Common myeloid progenitor, CD34-positive (primary cell): ENCODE data around the gene PLD5.
"Not testable (repeated sequence)": the region's sequence is repeated elsewhere in the genome, so short reads cannot be mapped to it uniquely, and the experiment has no call there.

Source experiments
- CTCF ChIA-PET: fragments of 350-600 bp; sonication (Branson Sonifier 250); formaldehyde crosslinking; loops from one replicate; lab custom pipeline; 2021; ENCODE audit warnings: antibody characterized with exemption; lab: Charles Lee
- POLR2A ChIA-PET: fragments of 350-600 bp; sonication (Branson Sonifier 250); formaldehyde crosslinking; loops from one replicate; lab custom pipeline; 2021; ENCODE audit warnings: antibody characterized with exemption; lab: Charles Lee
- DNase-seq, 3 donors: peaks; one replicate each; pipeline versions ENCODE4 v3.0.0 to v3.0.0-alpha.2; 2013
- H3K27ac ChIP-seq, 2 experiments: 1 replicate in 1 of 2; 2 replicates in 1 of 2; pipeline ENCODE4 v1.7.0; 2013; ENCODE audit warnings: inconsistent platforms in 2 of 2, low read length in 2 of 2, mild to moderate bottlenecking in 2 of 2, low read depth in 1 of 2, moderate library complexity in 1 of 2; ENCODE audit not compliant: severe bottlenecking in 2 of 2, insufficient read depth in 1 of 2, poor library complexity in 1 of 2
- H3K27me3 ChIP-seq, 5 experiments: replicated peaks in 2 of 5; 1 replicate in 3 of 5; 2 replicates in 2 of 5; pipeline versions ENCODE4 v1.6.1 to v1.7.0; 2013; ENCODE audit warnings: low read length in 4 of 5, mild to moderate bottlenecking in 2 of 5, moderate library complexity in 2 of 5, inconsistent platforms in 1 of 5; ENCODE audit not compliant: insufficient read depth in 5 of 5, control insufficient read depth in 4 of 5
- H3K36me3 ChIP-seq, 4 experiments: 1 replicate in 2 of 4; 2 replicates in 2 of 4; pipeline versions ENCODE4 v1.6.1 to v1.7.0; 2013; ENCODE audit warnings: low read length in 3 of 4, control low read depth in 1 of 4, mild to moderate bottlenecking in 1 of 4; ENCODE audit not compliant: control insufficient read depth in 4 of 4, insufficient read depth in 4 of 4
- H3K4me1 ChIP-seq, 4 experiments: 1 replicate in 3 of 4; 2 replicates in 1 of 4; pipeline versions ENCODE4 v1.6.1 to v1.7.1; 2013; ENCODE audit warnings: low read length in 3 of 4, mild to moderate bottlenecking in 3 of 4, control low read depth in 1 of 4, inconsistent platforms in 1 of 4, moderate library complexity in 1 of 4; ENCODE audit not compliant: control insufficient read depth in 4 of 4, insufficient read depth in 4 of 4; ENCODE audit errors: control extremely low read depth in 1 of 4
- H3K4me3 ChIP-seq, 7 experiments: 1 replicate in 4 of 7; 2 replicates in 3 of 7; pipeline versions ENCODE4 v1.5.1 to v1.7.0; 2013; ENCODE audit warnings: mild to moderate bottlenecking in 7 of 7, low read length in 6 of 7, moderate library complexity in 6 of 7, inconsistent platforms in 2 of 7, low read depth in 2 of 7, control low read depth in 1 of 7; ENCODE audit not compliant: insufficient read depth in 4 of 7, control insufficient read depth in 1 of 7; ENCODE audit errors: extremely low read depth in 1 of 7
- H3K9me3 ChIP-seq, 5 experiments: 1 replicate in 4 of 5; 2 replicates in 1 of 5; pipeline versions ENCODE4 v1.6.1 to v1.7.1; 2013; ENCODE audit warnings: low read length in 4 of 5, mild to moderate bottlenecking in 2 of 5, inconsistent platforms in 1 of 5, low read depth in 1 of 5, moderate library complexity in 1 of 5; ENCODE audit not compliant: control insufficient read depth in 4 of 5, insufficient read depth in 2 of 5; ENCODE audit errors: control extremely low read depth in 1 of 5
- WGBS: methylation state at CpG from one replicate; pipeline ENCODE4 v1.1.5; 2013; ENCODE audit not compliant: insufficient coverage; 5-methylcytosine and 5-hydroxymethylcytosine counted together

Gene PLD5

DNA sequence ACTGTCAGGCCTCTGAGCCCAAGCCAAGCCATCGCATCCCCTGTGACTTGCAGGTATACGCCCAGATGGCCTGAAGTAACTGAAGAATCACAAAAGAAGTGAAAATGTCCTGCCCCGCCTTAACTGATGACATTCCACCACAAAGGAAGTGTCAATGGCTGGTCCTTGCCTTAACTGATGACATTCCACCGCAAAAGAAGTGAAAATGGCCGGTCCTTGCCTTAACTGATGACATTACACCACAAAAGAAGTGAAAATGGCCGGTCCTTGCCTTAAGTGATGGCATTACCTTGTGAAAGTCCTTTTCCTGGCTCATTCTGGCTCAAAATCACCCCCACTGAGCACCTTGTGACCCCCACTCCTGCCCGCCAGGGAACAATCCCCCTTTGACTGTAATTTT lies 314.2 kb downstream of the PLD5 start:
- WGBS = 77% methylated on average over 6 of the region's 7 CpGs
- POLR2A ChIA-PET, H3K27me3 ChIP-seq, DNase-seq, H3K27ac ChIP-seq, H3K36me3 ChIP-seq, H3K4me3 ChIP-seq, H3K4me1 ChIP-seq, H3K9me3 ChIP-seq: not testable (repeated sequence)
- CTCF ChIA-PET = interaction anchor here (0.6 kb wide), 1 partner anchor 397 kb away, joined by 3 read pairs; no protein-coding TSS in a partner anchor

DNA sequence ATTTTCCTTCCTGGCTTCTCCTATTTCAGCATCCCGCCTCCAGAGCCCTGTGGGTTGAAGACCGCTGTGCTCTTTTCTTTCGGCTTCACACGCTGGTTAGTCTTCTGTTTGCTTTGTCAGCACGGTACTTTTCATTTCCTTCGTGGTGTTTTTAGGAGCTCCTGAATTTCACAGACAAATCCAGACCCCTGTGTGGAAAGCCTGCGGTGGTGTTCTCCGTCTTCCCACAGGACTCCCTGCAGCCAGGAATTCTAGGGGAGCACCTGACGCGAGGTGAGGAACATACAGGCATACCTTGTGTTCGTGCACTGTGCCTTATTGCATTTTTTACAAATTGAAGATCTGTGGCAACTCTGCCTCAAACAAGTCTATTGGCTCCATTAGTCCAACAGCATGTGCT lies 315.4 kb downstream of the PLD5 start:
- 80% methylated on average over 11 of the region's 11 CpGs for WGBS
- no peaks in the 10 kb centered on the region for H3K4me1 ChIP-seq
- DNase-seq = no peak
- no peak overlapping the region for H3K27ac ChIP-seq
- no peak overlapping the region for H3K4me3 ChIP-seq
- peaks cover 0 to 3% (median 0%) of the 10 kb centered on the region in 5 experiments for H3K27me3 ChIP-seq
- H3K9me3 ChIP-seq = no peaks in the 10 kb centered on the region
- no peaks in the 10 kb centered on the region for H3K36me3 ChIP-seq
- POLR2A ChIA-PET = no interaction called here
- CTCF ChIA-PET = no interaction called here

DNA sequence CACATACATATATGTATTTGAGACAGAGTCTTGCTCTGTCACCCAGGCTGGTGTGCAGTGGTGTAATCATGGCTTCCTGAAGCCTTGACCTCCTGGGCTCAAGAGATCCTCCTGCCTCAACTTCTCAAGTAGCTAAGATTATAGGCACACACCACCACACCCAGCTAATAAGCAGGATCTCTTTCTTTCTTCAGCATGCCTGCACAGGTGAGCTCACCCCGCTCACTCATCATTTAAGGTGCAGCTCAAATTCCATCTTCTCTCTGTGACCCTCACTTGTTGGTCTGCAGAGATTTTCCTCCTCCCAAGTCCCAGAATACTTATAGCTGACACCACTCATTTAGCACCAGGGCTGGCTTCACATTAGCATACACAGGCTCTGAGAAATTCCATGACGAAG lies 316.5 kb downstream of the PLD5 start:
- no CpG with 5 or more reads among the region's 2 CpGs for WGBS
- POLR2A ChIA-PET = no interaction called here
- Histone ChIP-seq H3K4me1 (no peaks in the 10 kb centered on the region), H3K27me3 (peaks cover 0 to 3% (median 0%) of the 10 kb centered on the region in 5 experiments), H3K9me3 (no peaks in the 10 kb centered on the region), H3K4me3 (no peak overlapping the region), H3K27ac (no peak overlapping the region), H3K36me3 (no peaks in the 10 kb centered on the region)
- DNase-seq = no peak
- CTCF ChIA-PET = no interaction called here

DNA sequence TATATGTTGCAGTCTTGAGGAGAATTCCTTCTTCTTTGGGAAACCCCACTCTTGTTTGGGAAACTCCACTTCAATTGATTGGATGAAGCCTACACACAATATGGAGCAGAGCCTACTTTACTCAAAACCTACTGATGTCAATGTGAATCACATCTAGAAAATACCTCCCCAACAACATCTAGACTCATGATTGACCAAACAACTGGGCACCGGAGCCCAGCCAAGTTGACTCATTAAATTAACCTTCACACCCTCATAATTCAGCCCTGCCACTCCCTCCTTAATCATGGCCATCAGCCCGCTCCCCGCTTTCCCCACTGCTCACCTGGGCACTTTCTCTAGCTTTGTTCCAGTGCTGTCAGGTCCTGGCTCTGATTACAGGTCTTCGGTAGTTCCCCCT lies 317.5 kb downstream of the PLD5 start:
- 93% methylated on average over 4 of the region's 4 CpGs for WGBS

DNA sequence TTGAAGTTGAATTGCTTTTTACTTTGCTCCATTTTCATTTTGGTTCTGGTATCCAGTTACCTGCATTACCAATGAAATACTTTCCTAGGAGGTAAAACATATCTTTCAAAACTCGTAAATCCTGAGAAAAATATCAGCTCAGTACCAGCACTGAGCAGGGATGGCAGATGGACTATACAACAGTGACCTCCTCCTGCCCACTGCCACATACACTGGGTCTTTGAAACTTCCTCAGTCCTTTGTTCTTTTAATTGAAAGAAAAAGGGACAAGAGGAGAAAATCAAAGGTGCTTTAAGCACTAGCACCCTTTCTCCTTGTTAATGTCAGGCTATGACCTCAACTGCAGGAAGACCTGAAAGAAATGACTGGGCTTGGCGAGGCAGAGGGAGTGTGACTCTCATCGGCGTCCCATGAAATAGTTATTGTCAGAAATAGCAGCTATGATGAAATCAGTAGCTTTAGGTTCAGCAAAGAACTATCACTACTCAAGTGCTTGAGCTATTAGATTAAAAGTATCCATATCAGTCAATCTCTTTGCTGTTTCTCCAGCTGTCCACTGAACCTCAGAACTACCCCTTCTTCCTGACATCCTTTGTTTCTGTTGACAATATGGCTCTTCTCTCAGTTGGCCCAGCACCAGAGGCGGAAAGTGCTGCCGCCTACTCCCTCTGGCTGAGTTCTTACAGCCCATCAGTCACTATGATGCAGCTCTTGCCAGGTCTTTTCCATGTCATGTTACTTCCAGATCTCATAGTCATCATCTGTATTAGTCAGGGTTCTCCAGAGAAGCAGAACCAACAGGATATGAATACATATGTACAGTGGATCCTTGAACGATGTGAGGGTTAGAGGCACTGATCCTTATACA lies 318.6 kb downstream of the PLD5 start:
- Histone ChIP-seq H3K27ac (no peak overlapping the region), H3K9me3 (no peaks in the 10 kb centered on the region), H3K36me3 (no peaks in the 10 kb centered on the region), H3K4me1 (no peaks in the 10 kb centered on the region), H3K4me3 (no peak overlapping the region), H3K27me3 (no peaks in the 10 kb centered on the region)
- POLR2A ChIA-PET = no interaction called here
- CTCF ChIA-PET = no interaction called here
- no peak for DNase-seq
- 88% methylated on average over 6 of the region's 7 CpGs for WGBS

More for the DNA sequence above, 317.5 kb downstream of the PLD5 start:
- ChIA-PET CTCF (no interaction called here), POLR2A (no interaction called here)
- Histone ChIP-seq H3K27me3 (no peaks in the 10 kb centered on the region), H3K4me1 (no peaks in the 10 kb centered on the region), H3K27ac (no peak overlapping the region), H3K36me3 (no peaks in the 10 kb centered on the region), H3K4me3 (no peak overlapping the region), H3K9me3 (no peaks in the 10 kb centered on the region)
- no peak for DNase-seq

DNA sequence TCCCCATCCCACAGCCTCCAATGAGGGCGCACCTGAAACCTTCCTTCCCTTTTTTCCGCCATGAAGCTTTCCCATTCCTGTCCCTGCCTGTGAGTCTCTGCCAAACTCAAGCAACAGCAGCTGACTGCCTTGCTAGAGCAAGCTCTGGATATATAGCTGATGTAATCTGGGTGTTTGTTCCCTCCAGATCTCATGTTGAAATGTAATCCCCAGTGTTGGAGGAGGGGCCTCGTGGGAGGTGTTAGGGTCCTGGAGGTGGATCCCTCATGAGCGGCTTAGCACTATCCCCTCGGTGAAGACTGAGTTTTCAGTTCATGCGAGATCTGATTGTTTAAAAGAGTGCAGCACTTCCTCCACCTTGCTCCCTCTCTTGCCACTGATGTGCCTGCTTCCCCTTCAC lies 321.2 kb downstream of the PLD5 start:
- H3K36me3 ChIP-seq = no peaks in the 10 kb centered on the region
- WGBS = 85% methylated on average over 5 of the region's 6 CpGs
- no peaks in the 10 kb centered on the region for H3K4me1 ChIP-seq
- CTCF ChIA-PET = no interaction called here
- no peak for DNase-seq
- H3K27me3 ChIP-seq = no peaks in the 10 kb centered on the region
- no peak overlapping the region for H3K27ac ChIP-seq
- H3K9me3 ChIP-seq = no peaks in the 10 kb centered on the region
- POLR2A ChIA-PET = no interaction called here
- no peak overlapping the region for H3K4me3 ChIP-seq

DNA sequence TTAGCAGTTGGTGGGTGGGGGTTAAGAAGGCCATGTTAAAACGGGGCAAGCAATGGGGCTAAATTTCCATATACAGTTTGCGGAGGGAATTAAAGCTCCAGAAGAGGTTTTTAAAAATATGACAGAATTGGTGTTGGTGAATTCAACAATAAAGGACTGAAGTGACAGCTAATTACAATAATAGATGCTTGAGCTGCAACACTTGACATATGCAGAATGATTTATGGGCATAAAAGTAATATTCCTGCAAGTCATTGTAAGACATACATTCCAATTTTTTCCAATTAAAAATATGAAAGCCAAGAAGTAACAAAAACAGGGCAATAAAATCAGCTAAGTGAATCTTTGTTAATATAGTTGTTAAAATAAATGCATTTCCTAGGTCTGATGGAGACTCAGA lies 323.4 kb downstream of the PLD5 start:
- DNase-seq = no peak
- H3K4me1 ChIP-seq = no peaks in the 10 kb centered on the region
- H3K27ac ChIP-seq = no peak overlapping the region
- ChIA-PET CTCF (no interaction called here), POLR2A (no interaction called here)
- no peaks in the 10 kb centered on the region for H3K36me3 ChIP-seq
- H3K4me3 ChIP-seq = no peak overlapping the region
- no peaks in the 10 kb centered on the region for H3K9me3 ChIP-seq
- WGBS = 80% methylated on average over 2 of the region's 2 CpGs
- no peaks in the 10 kb centered on the region for H3K27me3 ChIP-seq
